Measurements from ENCODE around the gene RHBDL3. TPM values are rescaled to one million over a fixed set of nuclear protein-coding genes. Genes with fewer than 3 reads are reported as not detected.

RHBDL3 gene
- total RNA-seq, 1 experiment from 2014 or later: 12.5 TPM

DNA sequence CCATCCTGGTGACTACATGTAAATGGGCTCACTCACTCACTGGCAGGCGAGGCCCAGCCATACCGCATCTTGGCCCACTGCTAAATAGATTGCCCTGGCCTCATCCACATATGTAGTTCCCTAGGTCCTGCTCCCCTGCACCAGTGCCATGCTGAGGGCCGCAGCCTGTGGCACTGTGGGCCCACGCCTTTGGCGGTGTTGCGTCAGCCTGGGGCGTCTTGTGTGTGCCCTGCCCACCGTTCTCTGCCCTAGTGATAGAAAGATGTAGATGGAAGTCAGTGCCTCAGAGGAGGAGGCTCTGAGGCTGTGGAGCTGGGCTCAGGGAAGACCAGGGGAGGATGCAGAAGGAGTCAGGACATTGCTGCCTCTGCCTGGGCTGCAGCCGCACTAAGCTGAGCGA, 57.4 kb downstream of the RHBDL3 start:
- H3K9ac ChIP-seq (ENCODE audit: extremely low read depth, insufficient read length, low read length): no peak overlapping the region
- TF ChIP-seq, protein P1, sequence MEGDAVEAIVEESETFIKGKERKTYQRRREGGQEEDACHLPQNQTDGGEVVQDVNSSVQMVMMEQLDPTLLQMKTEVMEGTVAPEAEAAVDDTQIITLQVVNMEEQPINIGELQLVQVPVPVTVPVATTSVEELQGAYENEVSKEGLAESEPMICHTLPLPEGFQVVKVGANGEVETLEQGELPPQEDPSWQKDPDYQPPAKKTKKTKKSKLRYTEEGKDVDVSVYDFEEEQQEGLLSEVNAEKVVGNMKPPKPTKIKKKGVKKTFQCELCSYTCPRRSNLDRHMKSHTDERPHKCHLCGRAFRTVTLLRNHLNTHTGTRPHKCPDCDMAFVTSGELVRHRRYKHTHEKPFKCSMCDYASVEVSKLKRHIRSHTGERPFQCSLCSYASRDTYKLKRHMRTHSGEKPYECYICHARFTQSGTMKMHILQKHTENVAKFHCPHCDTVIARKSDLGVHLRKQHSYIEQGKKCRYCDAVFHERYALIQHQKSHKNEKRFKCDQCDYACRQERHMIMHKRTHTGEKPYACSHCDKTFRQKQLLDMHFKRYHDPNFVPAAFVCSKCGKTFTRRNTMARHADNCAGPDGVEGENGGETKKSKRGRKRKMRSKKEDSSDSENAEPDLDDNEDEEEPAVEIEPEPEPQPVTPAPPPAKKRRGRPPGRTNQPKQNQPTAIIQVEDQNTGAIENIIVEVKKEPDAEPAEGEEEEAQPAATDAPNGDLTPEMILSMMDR (conservative IDR thresholded peaks at IDR 0.05): no peak

More for the DNA sequence above, 57.4 kb downstream of the RHBDL3 start:
- Mint-ChIP-seq H3K27me3 (ENCODE audit: low read depth) (no peaks in the 10 kb centered on the region), H3K9me3 (no peaks in the 10 kb centered on the region), H3K36me3 (ENCODE audit: insufficient read depth in 1 of 3, low read depth in 3 of 3) (peaks cover 0 to 19% (median 7%) of the 10 kb centered on the region in 3 experiments; a peak in 6 of 7 replicates), H3K27ac (peak overlapping the region in 1 of 3 experiments; percentile 78; a peak in 1 of 7 replicates), H3K4me3 (no peak overlapping the region), H3K4me1 (peaks cover 27 to 31% of the 10 kb centered on the region in 2 experiments)
- no peaks in the 10 kb centered on the region for H3K79me1 ChIP-seq (ENCODE audit: insufficient read depth, low read depth, low read length, poor library complexity, severe bottlenecking)
- H3K56ac ChIP-seq (ENCODE audit: insufficient read length, low read depth, low read length): no peak overlapping the region
- no peak overlapping the region for H3K27ac ChIP-seq (ENCODE audit: insufficient read length, low read depth, low read length)
- H2BK20ac ChIP-seq (ENCODE audit: low read depth, low read length, poor library complexity, severe bottlenecking): no peak overlapping the region
- H2AK5ac ChIP-seq (ENCODE audit: insufficient read length, low read length): no peak overlapping the region
- no peak overlapping the region for H2BK5ac ChIP-seq (ENCODE audit: insufficient read length, low read length)
- no peak overlapping the region for H3T11ph ChIP-seq (ENCODE audit: low read length)
- no peaks in the 10 kb centered on the region for H3K79me2 ChIP-seq (ENCODE audit: insufficient read depth, low read length)
- H4K20me1 ChIP-seq (ENCODE audit: control insufficient read depth, insufficient read depth, insufficient read length): no peaks in the 10 kb centered on the region
- H4K91ac ChIP-seq (ENCODE audit: insufficient read length, low read depth, low read length): no peak overlapping the region
- no peak overlapping the region for H4K5ac ChIP-seq (ENCODE audit: insufficient read length, low read depth, low read length)
- no peak overlapping the region for H3K4ac ChIP-seq (ENCODE audit: low read depth, low read length)
- no peak overlapping the region for H3K4me2 ChIP-seq (ENCODE audit: insufficient read depth, insufficient read length, low read length)
- no peak overlapping the region for H3K23ac ChIP-seq (ENCODE audit: insufficient read length, low read depth, low read length)
- no peak overlapping the region for H2BK15ac ChIP-seq (ENCODE audit: low read depth, low read length)
- no peaks in the 10 kb centered on the region; the same call in 1 of the 2 replicates for H3K4me1 ChIP-seq (ENCODE audit: insufficient read depth, low read length)
- no peaks in the 10 kb centered on the region for H3K23me2 ChIP-seq (ENCODE audit: insufficient read length, low read depth, low read length, poor library complexity, severe bottlenecking)
- no peaks in the 10 kb centered on the region for H3K9me3 ChIP-seq (ENCODE audit: control insufficient read depth, low read depth, low read length)
- no peak for DNase-seq
- no peaks in the 10 kb centered on the region for H3K27me3 ChIP-seq (ENCODE audit: insufficient read depth, low read length)
- WGBS (ENCODE audit: extremely low coverage, insufficient read length, low lambda C conversion rate): no CpG with 5 or more reads among the region's 10 CpGs
- no peak overlapping the region for H3K18ac ChIP-seq (ENCODE audit: insufficient read length, low read depth, low read length)
- H3K14ac ChIP-seq (ENCODE audit: insufficient read depth, low read length): no peak overlapping the region
- H2AFZ ChIP-seq (ENCODE audit: low read length): no peak overlapping the region
- no peak overlapping the region for H2BK120ac ChIP-seq (ENCODE audit: low read depth, low read length, poor library complexity, severe bottlenecking)
- no peak overlapping the region for H2BK12ac ChIP-seq (ENCODE audit: insufficient read length, low read depth, low read length)
- no peak overlapping the region for H4K8ac ChIP-seq (replicated peaks; ENCODE audit: insufficient read length, low read depth, low read length)
